Measurements from ENCODE around the gene CYP4F11. TPM values are rescaled to one million over a fixed set of nuclear protein-coding genes. Genes with fewer than 3 reads are reported as not detected.
"Not testable (repeated sequence)": the region's sequence is repeated elsewhere in the genome, so short reads cannot be mapped to it uniquely, and the experiment has no call there.

The CYP4F11 gene
- total RNA-seq, 1 donor = not detected

GRCh38 chr19:15936950-15937349 lies 2.6 kb upstream of the CYP4F11 start:
- no peaks in the 10 kb centered on the region for H3K9me3 ChIP-seq (ENCODE audit: low read depth, low read length)
- H3K27me3 ChIP-seq (ENCODE audit: insufficient read depth, low read length) = no peaks in the 10 kb centered on the region
- H3K4me1 ChIP-seq (ENCODE audit: insufficient read depth, low read length) = no peaks in the 10 kb centered on the region
- no peak overlapping the region for H3K4me3 ChIP-seq (ENCODE audit: low read length)

- Histone ChIP-seq H3K27me3 (ENCODE audit: insufficient read depth, low read length) (peaks cover under 1% of the 10 kb centered on the region), H3K9me3 (ENCODE audit: low read depth, low read length) (no peaks in the 10 kb centered on the region), H3K4me3 (ENCODE audit: low read length) (no peak overlapping the region), H3K4me1 (ENCODE audit: insufficient read depth, low read length) (no peaks in the 10 kb centered on the region)
Observed at GRCh38 chr19:15936173-15936572, 1.8 kb upstream of the CYP4F11 start.

- Histone ChIP-seq H3K4me3 (ENCODE audit: low read length) (no peak overlapping the region), H3K9me3 (ENCODE audit: low read depth, low read length) (no peaks in the 10 kb centered on the region), H3K27me3 (ENCODE audit: insufficient read depth, low read length) (peaks cover 6% of the 10 kb centered on the region), H3K4me1 (ENCODE audit: insufficient read depth, low read length) (no peaks in the 10 kb centered on the region)
Observed at GRCh38 chr19:15935167-15935702, 906 bp upstream of the CYP4F11 start.

- H3K9me3 ChIP-seq (ENCODE audit: low read depth, low read length); H3K27me3 ChIP-seq (ENCODE audit: insufficient read depth, low read length): not testable (repeated sequence)
Observed at GRCh38 chr19:15933761-15934331, 483 bp downstream of the CYP4F11 start.

GRCh38 chr19:15928321-15928720 lies 6.0 kb downstream of the CYP4F11 start:
- Histone ChIP-seq H3K27me3 (ENCODE audit: insufficient read depth, low read length) (peaks cover 15% of the 10 kb centered on the region), H3K9me3 (ENCODE audit: low read depth, low read length) (no peaks in the 10 kb centered on the region), H3K4me1 (ENCODE audit: insufficient read depth, low read length) (no peaks in the 10 kb centered on the region), H3K4me3 (ENCODE audit: low read length) (no peak overlapping the region)

More at GRCh38 chr19:15933761-15934331, 483 bp downstream of the CYP4F11 start:
- not testable (repeated sequence) for H3K4me3 ChIP-seq (ENCODE audit: low read length); H3K4me1 ChIP-seq (ENCODE audit: insufficient read depth, low read length)

- no peaks in the 10 kb centered on the region for H3K4me1 ChIP-seq (ENCODE audit: insufficient read depth, low read length)
- no peak overlapping the region for H3K4me3 ChIP-seq (ENCODE audit: low read length)
- no peaks in the 10 kb centered on the region for H3K9me3 ChIP-seq (ENCODE audit: low read depth, low read length)
- H3K27me3 ChIP-seq (ENCODE audit: insufficient read depth, low read length) = peaks cover 15% of the 10 kb centered on the region
Observed at GRCh38 chr19:15926484-15926883, 7.8 kb downstream of the CYP4F11 start.

GRCh38 chr19:15923702-15924101 lies 10.6 kb downstream of the CYP4F11 start:
- no peaks in the 10 kb centered on the region for H3K9me3 ChIP-seq (ENCODE audit: low read depth, low read length)
- H3K4me3 ChIP-seq (ENCODE audit: low read length) = no peak overlapping the region
- H3K4me1 ChIP-seq (ENCODE audit: insufficient read depth, low read length) = no peaks in the 10 kb centered on the region
- peaks cover 9% of the 10 kb centered on the region for H3K27me3 ChIP-seq (ENCODE audit: insufficient read depth, low read length)

GRCh38 chr19:15922021-15922420 lies 12.3 kb downstream of the CYP4F11 start:
- Histone ChIP-seq H3K27me3 (ENCODE audit: insufficient read depth, low read length) (peaks cover 10% of the 10 kb centered on the region), H3K9me3 (ENCODE audit: low read depth, low read length) (no peaks in the 10 kb centered on the region), H3K4me1 (ENCODE audit: insufficient read depth, low read length) (no peaks in the 10 kb centered on the region)

GRCh38 chr19:15919243-15919642 lies 15.1 kb downstream of the CYP4F11 start:
- H3K9me3 ChIP-seq (ENCODE audit: low read depth, low read length) = peaks cover 7% of the 10 kb centered on the region
- no peaks in the 10 kb centered on the region for H3K4me1 ChIP-seq (ENCODE audit: insufficient read depth, low read length)
- no peak overlapping the region for H3K4me3 ChIP-seq (ENCODE audit: low read length)
- peaks cover 27% of the 10 kb centered on the region for H3K27me3 ChIP-seq (ENCODE audit: insufficient read depth, low read length)

More at GRCh38 chr19:15922021-15922420, 12.3 kb downstream of the CYP4F11 start:
- no peak overlapping the region for H3K4me3 ChIP-seq (ENCODE audit: low read length)

- peaks cover 7% of the 10 kb centered on the region for H3K9me3 ChIP-seq (ENCODE audit: low read depth, low read length)
- peaks cover 38% of the 10 kb centered on the region for H3K27me3 ChIP-seq (ENCODE audit: insufficient read depth, low read length)
- no peak overlapping the region for H3K4me3 ChIP-seq (ENCODE audit: low read length)
- peaks cover 9% of the 10 kb centered on the region for H3K4me1 ChIP-seq (ENCODE audit: insufficient read depth, low read length)
Observed at GRCh38 chr19:15915109-15915508, 19.2 kb downstream of the CYP4F11 start.

GRCh38 chr19:15913830-15914229 lies 20.5 kb downstream of the CYP4F11 start:
- peaks cover 38% of the 10 kb centered on the region for H3K27me3 ChIP-seq (ENCODE audit: insufficient read depth, low read length)

GRCh38 chr19:15913384-15913783 lies 20.9 kb downstream of the CYP4F11 start:
- Histone ChIP-seq H3K27me3 (ENCODE audit: insufficient read depth, low read length) (peaks cover 38% of the 10 kb centered on the region), H3K9me3 (ENCODE audit: low read depth, low read length) (peaks cover 7% of the 10 kb centered on the region), H3K4me3 (ENCODE audit: low read length) (no peak overlapping the region), H3K4me1 (ENCODE audit: insufficient read depth, low read length) (peaks cover 9% of the 10 kb centered on the region)

More at GRCh38 chr19:15913830-15914229, 20.5 kb downstream of the CYP4F11 start:
- peaks cover 7% of the 10 kb centered on the region for H3K9me3 ChIP-seq (ENCODE audit: low read depth, low read length)
- no peak overlapping the region for H3K4me3 ChIP-seq (ENCODE audit: low read length)
- peaks cover 9% of the 10 kb centered on the region for H3K4me1 ChIP-seq (ENCODE audit: insufficient read depth, low read length)

GRCh38 chr19:15911599-15912235 lies 22.6 kb downstream of the CYP4F11 start:
- H3K9me3 ChIP-seq (ENCODE audit: low read depth, low read length) = peaks cover 7% of the 10 kb centered on the region
- no peak overlapping the region for H3K4me3 ChIP-seq (ENCODE audit: low read length)
- peaks cover 9% of the 10 kb centered on the region for H3K4me1 ChIP-seq (ENCODE audit: insufficient read depth, low read length)
- H3K27me3 ChIP-seq (ENCODE audit: insufficient read depth, low read length) = peaks cover 30% of the 10 kb centered on the region

GRCh38 chr19:15905026-15905425 lies 29.3 kb downstream of the CYP4F11 start:
- Histone ChIP-seq H3K9me3 (ENCODE audit: low read depth, low read length) (no peaks in the 10 kb centered on the region), H3K4me3 (ENCODE audit: low read length) (no peak overlapping the region), H3K27me3 (ENCODE audit: insufficient read depth, low read length) (peaks cover 8% of the 10 kb centered on the region), H3K4me1 (ENCODE audit: insufficient read depth, low read length) (no peaks in the 10 kb centered on the region)

- not testable (repeated sequence) for H3K4me3 ChIP-seq (ENCODE audit: low read length); H3K9me3 ChIP-seq (ENCODE audit: low read depth, low read length); H3K4me1 ChIP-seq (ENCODE audit: insufficient read depth, low read length); H3K27me3 ChIP-seq (ENCODE audit: insufficient read depth, low read length)
Observed at GRCh38 chr19:15902898-15903297, 31.4 kb downstream of the CYP4F11 start.

GRCh38 chr19:15902254-15902653 lies 32.1 kb downstream of the CYP4F11 start:
- Histone ChIP-seq H3K4me1 (ENCODE audit: insufficient read depth, low read length) (no peaks in the 10 kb centered on the region), H3K9me3 (ENCODE audit: low read depth, low read length) (no peaks in the 10 kb centered on the region), H3K27me3 (ENCODE audit: insufficient read depth, low read length) (peaks cover 8% of the 10 kb centered on the region), H3K4me3 (ENCODE audit: low read length) (no peak overlapping the region)

Data from mononuclear cell (primary cell).